ENCODE results near the gene ARRDC1.
"Not testable (repeated sequence)": the region's sequence is repeated elsewhere in the genome, so short reads cannot be mapped to it uniquely, and the experiment has no call there.

ARRDC1 gene, protein sequence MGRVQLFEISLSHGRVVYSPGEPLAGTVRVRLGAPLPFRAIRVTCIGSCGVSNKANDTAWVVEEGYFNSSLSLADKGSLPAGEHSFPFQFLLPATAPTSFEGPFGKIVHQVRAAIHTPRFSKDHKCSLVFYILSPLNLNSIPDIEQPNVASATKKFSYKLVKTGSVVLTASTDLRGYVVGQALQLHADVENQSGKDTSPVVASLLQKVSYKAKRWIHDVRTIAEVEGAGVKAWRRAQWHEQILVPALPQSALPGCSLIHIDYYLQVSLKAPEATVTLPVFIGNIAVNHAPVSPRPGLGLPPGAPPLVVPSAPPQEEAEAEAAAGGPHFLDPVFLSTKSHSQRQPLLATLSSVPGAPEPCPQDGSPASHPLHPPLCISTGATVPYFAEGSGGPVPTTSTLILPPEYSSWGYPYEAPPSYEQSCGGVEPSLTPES

GRCh38 chr9:137605121-137606004, at the start of gene ARRDC1:
Gene ARRDC1, plus strand, starts transcription at chr9:137605686. Its CDS starts 32 bp downstream, at chr9:137605718.
- TF ChIP-seq, protein P1, sequence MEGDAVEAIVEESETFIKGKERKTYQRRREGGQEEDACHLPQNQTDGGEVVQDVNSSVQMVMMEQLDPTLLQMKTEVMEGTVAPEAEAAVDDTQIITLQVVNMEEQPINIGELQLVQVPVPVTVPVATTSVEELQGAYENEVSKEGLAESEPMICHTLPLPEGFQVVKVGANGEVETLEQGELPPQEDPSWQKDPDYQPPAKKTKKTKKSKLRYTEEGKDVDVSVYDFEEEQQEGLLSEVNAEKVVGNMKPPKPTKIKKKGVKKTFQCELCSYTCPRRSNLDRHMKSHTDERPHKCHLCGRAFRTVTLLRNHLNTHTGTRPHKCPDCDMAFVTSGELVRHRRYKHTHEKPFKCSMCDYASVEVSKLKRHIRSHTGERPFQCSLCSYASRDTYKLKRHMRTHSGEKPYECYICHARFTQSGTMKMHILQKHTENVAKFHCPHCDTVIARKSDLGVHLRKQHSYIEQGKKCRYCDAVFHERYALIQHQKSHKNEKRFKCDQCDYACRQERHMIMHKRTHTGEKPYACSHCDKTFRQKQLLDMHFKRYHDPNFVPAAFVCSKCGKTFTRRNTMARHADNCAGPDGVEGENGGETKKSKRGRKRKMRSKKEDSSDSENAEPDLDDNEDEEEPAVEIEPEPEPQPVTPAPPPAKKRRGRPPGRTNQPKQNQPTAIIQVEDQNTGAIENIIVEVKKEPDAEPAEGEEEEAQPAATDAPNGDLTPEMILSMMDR (conservative IDR thresholded peaks at IDR 0.05; ENCODE audit: low read depth, low read length): no peak
- peak within 1 kb of the TSS; percentile 66 for H3K4me3 ChIP-seq (ENCODE audit: low read depth, low read length)
- DNase-seq (ENCODE audit: low read depth): peak; percentile 93

GRCh38 chr9:137556069-137556838, 49.2 kb upstream of the ARRDC1 start:
- no peak overlapping the region for H3K4me3 ChIP-seq (ENCODE audit: low read depth, low read length)
- DNase-seq (ENCODE audit: low read depth): peak; percentile 27
- TF ChIP-seq, protein P1 (conservative IDR thresholded peaks at IDR 0.05; ENCODE audit: low read depth, low read length): no peak

DNA sequence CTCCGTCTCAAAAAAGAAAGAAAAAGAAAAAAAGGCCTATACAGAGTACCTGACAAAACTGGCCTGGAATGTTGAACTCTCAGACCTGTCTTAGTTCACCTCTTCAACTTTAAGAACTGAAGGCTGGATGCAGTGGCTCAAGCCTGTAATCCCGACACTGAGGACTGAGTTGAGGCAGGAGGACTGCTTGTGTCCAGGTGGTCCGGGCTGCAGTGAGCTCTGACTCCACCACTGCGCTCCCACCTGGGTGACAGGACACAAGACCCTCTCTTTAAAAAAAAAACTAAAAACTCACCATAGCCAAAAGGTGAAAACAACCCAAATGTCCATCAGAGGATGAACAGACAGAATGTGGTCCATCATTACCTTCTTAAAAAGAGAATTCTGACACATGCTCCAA, 47.4 kb upstream of the ARRDC1 start:
- DNase-seq (ENCODE audit: low read depth): no peak
- no peak overlapping the region for H3K4me3 ChIP-seq (ENCODE audit: low read depth, low read length)
- TF ChIP-seq, protein P1 (conservative IDR thresholded peaks at IDR 0.05; ENCODE audit: low read depth, low read length): no peak

GRCh38 chr9:137564134-137564533, 41.4 kb upstream of the ARRDC1 start:
- H3K4me3 ChIP-seq (ENCODE audit: low read depth, low read length): no peak overlapping the region
- DNase-seq (ENCODE audit: low read depth): no peak
- TF ChIP-seq, protein P1 (conservative IDR thresholded peaks at IDR 0.05; ENCODE audit: low read depth, low read length): no peak

- DNase-seq (ENCODE audit: low read depth): no peak
- H3K4me3 ChIP-seq (ENCODE audit: low read depth, low read length): no peak overlapping the region
- TF ChIP-seq, protein P1 (conservative IDR thresholded peaks at IDR 0.05; ENCODE audit: low read depth, low read length): no peak
Observed at GRCh38 chr9:137564817-137565411, 40.6 kb upstream of the ARRDC1 start.

DNA sequence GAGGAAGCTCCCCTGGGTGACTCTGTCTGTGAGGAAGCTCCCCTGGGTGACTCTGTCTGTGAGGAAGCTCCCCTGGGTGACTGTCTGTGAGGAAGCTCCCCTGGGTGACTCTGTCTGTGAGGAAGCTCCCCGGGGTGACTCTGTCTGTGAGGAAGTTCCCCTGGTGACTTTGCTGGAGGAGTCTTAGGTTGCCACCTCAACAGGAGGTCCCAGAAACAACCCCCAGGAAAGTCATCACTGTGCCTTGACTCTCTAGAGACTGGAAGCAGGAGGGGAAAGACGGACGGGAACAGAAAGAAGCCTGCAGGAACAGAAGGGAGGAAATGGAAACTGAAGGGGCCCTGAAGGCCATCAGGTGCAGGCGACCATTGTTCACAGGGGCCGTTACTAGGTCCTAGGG, 37.0 kb upstream of the ARRDC1 start:
- H3K4me3 ChIP-seq (ENCODE audit: low read depth, low read length); DNase-seq (ENCODE audit: low read depth): not testable (repeated sequence)
